T47D (cell line): ENCODE measurements around the gene LRRC1.

Source experiments
- DNase-seq, 2 experiments: peaks; one replicate each; pipeline versions ENCODE4 v3.0.0 to v3.0.0-alpha.2; 2011 to 2012; ENCODE audit warnings: low read depth in 1 of 2, low spot score in 1 of 2
- JUND ChIP-seq: IDR thresholded peaks from 2 replicates; pipeline ENCODE4 v1.6.1; 2012; ENCODE audit warnings: low read depth
- in situ Hi-C: cut with HindIII; loops from 2 replicates; pipeline ENCODE4 v1.10.0; 2016; ENCODE audit warnings: low sequenced_read_pairs, low pct_unique_long_range_greater_than_20kb

LRRC1 gene

GRCh38 chr6:53931086-53931485 is 136.3 kb downstream of the LRRC1 start:
- in situ Hi-C loops, result no loop called here
- DNase-seq, result no peak
- TF ChIP-seq JUND, result no peak

- in situ Hi-C loops, result no loop called here
- no peak for TF ChIP-seq JUND
- DNase-seq, result no peak
These were observed 137.7 kb downstream of the LRRC1 start for GRCh38 chr6:53932516-53932915.

- no peak for TF ChIP-seq JUND
- DNase-seq, result no peak
- in situ Hi-C loops, result no loop called here
These were observed 139.2 kb downstream of the LRRC1 start for GRCh38 chr6:53934023-53934422.

GRCh38 chr6:53937461-53937860 is 142.7 kb downstream of the LRRC1 start:
- TF ChIP-seq JUND, result no peak
- in situ Hi-C loops, result no loop called here
- no peak for DNase-seq

- DNase-seq, result no peak
- no peak for TF ChIP-seq JUND
- in situ Hi-C loops, result no loop called here
These were observed 144.0 kb downstream of the LRRC1 start for GRCh38 chr6:53938810-53939209.

GRCh38 chr6:53939830-53940229 is 145.0 kb downstream of the LRRC1 start:
- TF ChIP-seq JUND, result no peak
- no peak for DNase-seq
- in situ Hi-C loops, result no loop called here

- no peak for TF ChIP-seq JUND
- no peak for DNase-seq
- in situ Hi-C loops, result no loop called here
These were observed 148.6 kb downstream of the LRRC1 start for GRCh38 chr6:53943395-53943794.

GRCh38 chr6:53944091-53944490 is 149.3 kb downstream of the LRRC1 start:
- DNase-seq, result no peak
- no peak for TF ChIP-seq JUND
- in situ Hi-C loops, result no loop called here

- DNase-seq, result no peak
- TF ChIP-seq JUND, result no peak
- in situ Hi-C loops, result no loop called here
These were observed 149.7 kb downstream of the LRRC1 start for GRCh38 chr6:53944543-53944942.

- in situ Hi-C loops, result no loop called here
These were observed 151.1 kb downstream of the LRRC1 start for GRCh38 chr6:53945765-53946407.

GRCh38 chr6:53947780-53948179 is 153.0 kb downstream of the LRRC1 start:
- in situ Hi-C loops, result no loop called here

More at GRCh38 chr6:53945765-53946407, 151.1 kb downstream of the LRRC1 start:
- TF ChIP-seq JUND, result no peak
- DNase-seq, result no peak

GRCh38 chr6:53951383-53951782 is 156.6 kb downstream of the LRRC1 start:
- DNase-seq, result no peak
- TF ChIP-seq JUND, result no peak
- in situ Hi-C loops, result no loop called here

More at GRCh38 chr6:53947780-53948179, 153.0 kb downstream of the LRRC1 start:
- no peak for TF ChIP-seq JUND
- no peak for DNase-seq

- TF ChIP-seq JUND, result no peak
- DNase-seq, result peak; percentile 7 to 83
- in situ Hi-C loops, result no loop called here
These were observed 161.4 kb downstream of the LRRC1 start for GRCh38 chr6:53956068-53956711.
